ENCODE measurements around the gene U2AF2. TPM values are rescaled to one million over a fixed set of nuclear protein-coding genes. Genes with fewer than 3 reads are reported as not detected.

U2AF2 gene
- total and polyA plus RNA-seq, 4 donors: 109 to 181 (median 132) TPM

DNA sequence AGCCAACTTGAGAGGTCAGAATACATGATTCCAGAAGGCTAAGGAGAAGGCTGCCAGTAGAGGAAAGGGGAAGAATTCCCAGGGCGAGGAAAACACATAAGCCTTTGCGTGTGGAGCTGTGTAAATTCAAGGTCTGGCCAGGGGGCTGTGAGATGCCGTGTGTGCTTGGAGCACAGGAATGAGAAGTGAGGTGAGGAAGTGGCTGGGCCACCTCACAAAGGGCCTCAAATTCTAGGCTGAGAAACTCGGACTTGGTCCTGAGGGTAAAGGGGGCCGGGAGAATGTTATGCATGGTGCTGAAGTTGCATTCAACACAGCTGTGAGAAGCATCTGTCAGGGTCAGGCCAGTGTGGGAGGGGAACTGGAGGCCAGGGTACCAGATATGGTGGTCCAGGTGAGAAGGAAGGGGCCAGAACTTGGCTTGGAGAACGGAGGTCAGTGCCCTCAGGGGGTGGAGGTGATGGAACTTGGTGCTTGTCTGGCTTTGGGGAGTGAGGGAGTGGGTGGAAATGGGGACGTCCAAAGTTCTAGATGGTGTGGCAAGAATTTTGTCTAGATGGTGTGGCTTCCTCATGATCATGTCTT is 18.9 kb upstream of the U2AF2 start:
- H3K4me3 ChIP-seq: peak overlapping the region; percentile 88
- peaks cover 0 to 3% (median under 1%) of the 10 kb centered on the region in 4 donors for H3K36me3 ChIP-seq (ENCODE audit: control insufficient read depth in 4 of 4, insufficient read depth in 4 of 4, low read length in 4 of 4)
- peaks cover 5 to 22% (median 13%) of the 10 kb centered on the region in 5 donors for H3K4me1 ChIP-seq (ENCODE audit: control insufficient read depth in 5 of 5, insufficient read depth in 5 of 5, low read length in 5 of 5)
- peak overlapping the region; percentile 84 to 99 for H3K27ac ChIP-seq (ENCODE audit: low read depth in 1 of 2, low read length in 1 of 2)
- no peak for ATAC-seq (ENCODE audit: insufficient read depth, low FRiP score)
- DNase-seq: no peak
- peak overlapping the region; percentile 94 to 99 for H3K9ac ChIP-seq (ENCODE audit: insufficient read depth in 1 of 2, low read length in 2 of 2)
- no peaks in the 10 kb centered on the region for H3K27me3 ChIP-seq (ENCODE audit: control insufficient read depth in 3 of 3, insufficient read depth in 3 of 3, low read length in 2 of 3)
- TF ChIP-seq, protein P1, sequence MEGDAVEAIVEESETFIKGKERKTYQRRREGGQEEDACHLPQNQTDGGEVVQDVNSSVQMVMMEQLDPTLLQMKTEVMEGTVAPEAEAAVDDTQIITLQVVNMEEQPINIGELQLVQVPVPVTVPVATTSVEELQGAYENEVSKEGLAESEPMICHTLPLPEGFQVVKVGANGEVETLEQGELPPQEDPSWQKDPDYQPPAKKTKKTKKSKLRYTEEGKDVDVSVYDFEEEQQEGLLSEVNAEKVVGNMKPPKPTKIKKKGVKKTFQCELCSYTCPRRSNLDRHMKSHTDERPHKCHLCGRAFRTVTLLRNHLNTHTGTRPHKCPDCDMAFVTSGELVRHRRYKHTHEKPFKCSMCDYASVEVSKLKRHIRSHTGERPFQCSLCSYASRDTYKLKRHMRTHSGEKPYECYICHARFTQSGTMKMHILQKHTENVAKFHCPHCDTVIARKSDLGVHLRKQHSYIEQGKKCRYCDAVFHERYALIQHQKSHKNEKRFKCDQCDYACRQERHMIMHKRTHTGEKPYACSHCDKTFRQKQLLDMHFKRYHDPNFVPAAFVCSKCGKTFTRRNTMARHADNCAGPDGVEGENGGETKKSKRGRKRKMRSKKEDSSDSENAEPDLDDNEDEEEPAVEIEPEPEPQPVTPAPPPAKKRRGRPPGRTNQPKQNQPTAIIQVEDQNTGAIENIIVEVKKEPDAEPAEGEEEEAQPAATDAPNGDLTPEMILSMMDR (IDR thresholded peaks at IDR 0.05; ENCODE audit: control extremely low read depth, extremely low read depth): no peak
- WGBS, 2 donors: 58 to 64% methylated on average over 7 of the region's 7 CpGs
- H3K9me3 ChIP-seq (ENCODE audit: control insufficient read depth in 4 of 4, insufficient read depth in 3 of 4, low read length in 3 of 4): no peaks in the 10 kb centered on the region

DNA sequence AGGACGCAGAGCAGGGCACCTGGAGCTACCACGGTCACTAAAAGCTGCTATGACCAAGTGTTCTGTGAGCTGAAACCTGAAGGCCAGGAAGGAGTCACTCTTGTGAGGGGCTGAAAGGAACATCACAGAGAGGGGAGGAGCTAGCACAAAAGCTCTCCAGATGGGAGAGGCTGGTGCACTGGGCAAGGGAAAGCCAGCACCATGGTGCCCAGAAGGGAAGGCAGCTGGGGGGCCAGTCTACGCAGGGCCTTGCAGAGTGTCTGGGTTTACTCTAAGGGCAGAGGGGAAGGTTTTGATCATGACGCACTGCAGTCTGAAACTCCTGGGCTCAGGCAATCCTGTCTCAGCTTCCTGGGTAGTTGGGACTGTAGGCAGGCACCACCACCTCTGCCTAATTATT is 18.1 kb upstream of the U2AF2 start:
- Histone ChIP-seq H3K9me3 (ENCODE audit: control insufficient read depth in 4 of 4, insufficient read depth in 3 of 4, low read length in 3 of 4) (no peaks in the 10 kb centered on the region), H3K4me1 (ENCODE audit: control insufficient read depth in 5 of 5, insufficient read depth in 5 of 5, low read length in 5 of 5) (peaks cover 5 to 22% (median 14%) of the 10 kb centered on the region in 5 donors), H3K27me3 (ENCODE audit: control insufficient read depth in 3 of 3, insufficient read depth in 3 of 3, low read length in 2 of 3) (no peaks in the 10 kb centered on the region), H3K4me3 (no peak overlapping the region), H3K27ac (ENCODE audit: low read depth in 1 of 2, low read length in 1 of 2) (no peak overlapping the region), H3K9ac (ENCODE audit: insufficient read depth in 1 of 2, low read length in 2 of 2) (no peak overlapping the region), H3K36me3 (ENCODE audit: control insufficient read depth in 4 of 4, insufficient read depth in 4 of 4, low read length in 4 of 4) (peaks cover 0 to 3% (median under 1%) of the 10 kb centered on the region in 4 donors)
- 88 to 96% methylated on average over 4 of the region's 4 CpGs for WGBS, 2 donors
- DNase-seq: no peak
- TF ChIP-seq, protein P1 (IDR thresholded peaks at IDR 0.05; ENCODE audit: control extremely low read depth, extremely low read depth): no peak
- no peak for ATAC-seq (ENCODE audit: insufficient read depth, low FRiP score)

DNA sequence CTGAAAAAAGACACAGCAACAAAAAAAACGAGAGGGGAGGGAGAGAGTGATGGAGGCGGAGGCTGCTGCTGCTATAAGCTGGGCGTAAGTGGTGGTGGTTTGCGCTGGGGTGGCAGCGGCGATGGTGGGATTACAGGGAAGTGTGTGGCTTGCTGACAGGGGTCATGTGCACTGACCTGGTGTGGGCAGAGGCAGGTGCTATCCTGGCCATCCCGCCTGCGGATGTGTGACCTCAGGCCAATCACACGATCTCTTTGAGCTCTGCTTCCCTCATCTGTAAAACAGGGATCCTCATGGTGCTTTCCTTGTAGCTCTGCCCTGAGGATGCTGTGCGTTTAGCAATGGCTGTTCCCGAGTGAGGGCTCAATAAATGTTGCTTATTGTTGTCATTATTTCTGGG is 17.3 kb upstream of the U2AF2 start:
- no peak overlapping the region for H3K27ac ChIP-seq (ENCODE audit: low read depth in 1 of 2, low read length in 1 of 2)
- no peak overlapping the region for H3K4me3 ChIP-seq
- peaks cover 0 to 3% (median under 1%) of the 10 kb centered on the region in 4 donors for H3K36me3 ChIP-seq (ENCODE audit: control insufficient read depth in 4 of 4, insufficient read depth in 4 of 4, low read length in 4 of 4)
- 82 to 89% methylated on average over 11 of the region's 11 CpGs for WGBS, 2 donors
- no peak for ATAC-seq (ENCODE audit: insufficient read depth, low FRiP score)
- TF ChIP-seq, protein P1 (IDR thresholded peaks at IDR 0.05; ENCODE audit: control extremely low read depth, extremely low read depth): no peak
- H3K4me1 ChIP-seq (ENCODE audit: control insufficient read depth in 5 of 5, insufficient read depth in 5 of 5, low read length in 5 of 5): peaks cover 5 to 27% (median 19%) of the 10 kb centered on the region in 5 donors
- H3K9ac ChIP-seq (ENCODE audit: insufficient read depth in 1 of 2, low read length in 2 of 2): no peak overlapping the region
- no peaks in the 10 kb centered on the region for H3K9me3 ChIP-seq (ENCODE audit: control insufficient read depth in 4 of 4, insufficient read depth in 3 of 4, low read length in 3 of 4)
- no peak for DNase-seq
- no peaks in the 10 kb centered on the region for H3K27me3 ChIP-seq (ENCODE audit: control insufficient read depth in 3 of 3, insufficient read depth in 3 of 3, low read length in 2 of 3)
